Activated CD4-positive, alpha-beta T cell treated with anti-CD3 and anti-CD28 coated beads, Interleukin-10, Interleukin-2, amounts not matched to agents 100 ng/mL and 50 ng/mL, durations not matched to agents 16 hours and 8 hours (primary cell): ENCODE measurements around the gene LTA4H.

Experiments
- DNase-seq: peaks from one replicate; pipeline ENCODE4 v3.0.0-alpha.2; 2020

Gene LTA4H

GRCh38 chr12:96033549-96034389 lies 1.6 kb downstream of the LTA4H start:
- DNase-seq, result no peak

GRCh38 chr12:96029826-96030225 lies 5.6 kb downstream of the LTA4H start:
- no peak for DNase-seq

GRCh38 chr12:96028538-96028937 lies 6.8 kb downstream of the LTA4H start:
- DNase-seq, result peak; percentile 47

GRCh38 chr12:96026331-96026730 lies 9.1 kb downstream of the LTA4H start:
- DNase-seq, result no peak

DNA sequence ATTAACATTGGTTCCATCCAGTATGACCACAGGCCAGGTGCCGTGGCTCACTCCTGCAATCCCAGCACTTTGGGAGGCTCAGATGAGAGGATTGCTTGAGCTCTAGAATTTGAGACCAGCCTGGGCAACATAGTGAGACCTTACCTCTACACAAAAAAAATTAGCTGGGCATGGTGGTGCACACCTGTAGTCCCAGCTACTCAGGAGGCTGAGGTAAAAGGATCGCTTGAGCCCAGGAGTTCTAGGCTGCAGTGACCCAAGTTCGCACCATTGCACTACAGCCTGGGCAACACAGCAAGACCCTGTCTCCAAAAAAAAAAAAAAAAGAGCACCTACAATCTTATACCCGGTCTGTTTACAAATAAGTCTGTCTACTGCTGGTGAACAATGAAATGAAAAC lies 9.9 kb downstream of the LTA4H start:
- DNase-seq, result no peak

GRCh38 chr12:96020314-96021003 lies 14.9 kb downstream of the LTA4H start:
- DNase-seq, result no peak

DNA sequence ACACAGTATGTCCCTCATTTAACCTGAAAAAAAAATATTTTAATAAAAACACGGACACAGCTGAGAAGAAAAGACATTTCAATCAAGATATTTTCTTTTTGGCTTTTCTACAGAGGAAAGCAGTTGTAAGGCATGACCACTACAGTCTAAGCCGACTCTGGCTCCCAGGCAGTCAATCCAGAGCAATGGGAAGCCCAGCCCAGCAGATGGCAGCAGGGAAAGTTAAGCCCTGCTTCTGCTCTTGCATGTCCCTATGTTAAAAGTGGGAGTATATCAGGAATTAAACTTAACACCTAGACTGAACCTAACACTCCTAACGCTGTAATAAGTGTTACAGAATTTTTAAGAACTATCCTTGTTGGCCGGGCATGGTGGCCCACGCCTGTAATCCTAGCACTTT lies 19.7 kb downstream of the LTA4H start:
- DNase-seq, result no peak

DNA sequence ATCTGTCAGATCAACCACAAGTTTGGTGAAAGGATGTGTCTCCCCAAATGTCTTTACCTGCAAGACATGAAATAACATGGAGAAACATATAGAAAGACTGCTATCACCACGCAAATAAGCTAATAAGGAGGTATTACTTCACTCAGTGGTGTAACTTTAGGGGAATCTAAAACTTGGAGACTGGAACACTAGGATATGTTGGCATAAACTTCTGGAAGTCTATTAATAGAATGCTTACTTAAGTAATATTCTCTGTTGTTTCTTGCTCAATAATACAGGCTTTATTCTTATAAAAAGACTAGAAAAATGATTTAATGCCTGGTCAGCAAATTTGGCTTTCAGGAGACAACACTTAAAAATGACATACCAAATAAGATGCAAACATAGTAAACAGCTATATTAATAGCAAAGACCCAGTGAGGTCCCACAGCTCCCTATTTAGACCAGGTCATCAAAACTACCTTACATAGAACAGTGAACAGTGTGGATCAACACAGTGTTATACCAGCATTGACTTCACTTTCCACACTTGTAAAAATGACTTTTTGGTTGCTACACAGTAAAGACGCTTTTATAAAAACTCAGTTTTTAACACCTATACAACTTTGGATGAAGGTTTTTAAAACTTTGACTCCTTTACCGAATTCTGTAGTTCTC lies 20.3 kb downstream of the LTA4H start:
- no peak for DNase-seq

- DNase-seq, result no peak
These were observed 27.7 kb downstream of the LTA4H start for GRCh38 chr12:96007729-96008128.

GRCh38 chr12:96006727-96007126 lies 28.7 kb downstream of the LTA4H start:
- DNase-seq, result no peak

- no peak for DNase-seq
These were observed 34.5 kb downstream of the LTA4H start for GRCh38 chr12:96000858-96001257.

GRCh38 chr12:95999484-95999883 lies 35.9 kb downstream of the LTA4H start:
- DNase-seq, result no peak

DNA sequence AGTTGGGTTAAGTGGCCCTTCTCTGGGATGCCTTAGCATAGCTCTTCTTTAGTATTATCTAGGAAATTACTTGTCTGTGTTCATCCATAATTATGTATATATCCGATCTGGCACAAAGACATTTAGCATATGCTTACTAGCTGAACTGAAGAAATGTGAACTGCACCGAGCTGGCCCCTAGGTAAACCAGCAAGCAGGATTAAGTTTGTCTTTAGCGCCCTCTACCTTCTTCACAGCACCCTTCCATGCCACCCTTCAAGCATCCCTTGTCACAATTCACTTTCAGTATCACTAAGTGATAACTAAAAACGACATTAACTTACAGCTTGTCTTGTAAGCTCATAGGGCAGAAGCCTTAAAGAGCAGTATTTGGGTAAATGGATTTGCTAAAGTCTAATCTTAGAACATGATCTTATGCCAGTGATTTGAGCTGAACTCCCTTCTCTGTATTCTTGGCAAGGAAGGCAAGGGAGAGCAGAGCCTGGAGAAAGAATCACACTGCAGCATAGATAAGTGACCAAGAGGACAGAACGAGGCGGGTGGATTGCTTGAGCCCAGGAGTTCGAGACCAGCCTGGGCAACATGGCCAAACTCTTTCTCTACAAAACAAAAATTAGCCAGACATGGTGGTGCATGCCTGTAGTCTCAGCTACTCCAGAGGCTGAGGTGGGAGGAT lies 36.6 kb downstream of the LTA4H start:
- DNase-seq, result peak; percentile 87

- peak; percentile 77 for DNase-seq
These were observed 37.4 kb downstream of the LTA4H start for GRCh38 chr12:95997911-95998510.

DNA sequence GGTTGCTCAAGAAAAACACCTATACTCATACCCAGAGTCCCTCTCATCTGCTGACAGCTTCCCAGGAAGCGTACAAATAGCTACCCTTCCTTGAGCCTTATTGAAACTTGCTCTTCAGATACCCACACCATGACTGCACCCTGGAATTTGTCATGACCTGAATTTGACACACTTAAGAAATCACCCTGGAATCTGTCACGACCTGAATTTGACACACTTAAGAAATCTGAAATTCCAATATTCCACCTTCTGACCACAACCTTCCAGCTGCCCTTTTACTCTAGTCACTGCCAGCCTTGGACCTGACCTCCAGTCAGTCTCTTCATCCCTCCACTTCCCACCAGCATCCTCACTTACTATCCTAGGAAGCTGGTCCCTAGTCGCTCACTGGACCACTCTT lies 38.1 kb downstream of the LTA4H start:
- no peak for DNase-seq

DNA sequence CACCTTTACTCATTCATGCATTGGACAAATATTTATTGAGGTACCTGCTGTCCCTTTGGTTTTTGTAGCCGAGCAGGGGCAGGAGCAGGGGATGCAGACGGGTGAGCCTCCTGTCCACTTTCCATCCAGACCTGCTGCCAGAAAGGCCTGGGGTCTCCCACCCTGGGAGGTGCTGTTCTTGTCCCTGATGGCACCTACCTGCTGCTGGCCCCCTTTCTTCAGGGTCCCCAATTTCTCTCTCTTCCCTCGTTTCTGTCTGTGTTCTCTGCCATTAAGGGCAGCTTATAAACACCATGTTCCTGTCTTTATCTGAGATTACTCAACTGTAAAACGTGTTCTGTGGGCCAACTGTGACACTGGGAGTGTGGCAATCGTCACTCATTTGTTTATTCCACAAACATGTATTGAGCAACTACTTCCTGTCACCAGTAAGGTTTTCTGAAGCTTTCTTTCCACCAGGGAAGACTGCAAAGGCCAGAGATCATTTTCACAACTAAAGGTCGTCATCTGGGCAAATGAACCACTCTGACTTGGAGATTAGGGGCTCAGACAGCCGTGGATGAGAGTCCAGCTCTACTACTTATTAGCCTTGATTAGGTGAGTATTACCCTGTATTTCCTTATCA lies 39.2 kb downstream of the LTA4H start, which contains the start of gene HAL:
HAL (minus strand) TSS at position 311 of the 625 bp plus-strand sequence. CDS start 434 bp downstream, outside the sequence.
- peak; percentile 31 for DNase-seq

GRCh38 chr12:95995238-95996031 lies 40.0 kb downstream of the LTA4H start:
- DNase-seq, result no peak

GRCh38 chr12:95994476-95994875 lies 40.9 kb downstream of the LTA4H start:
- no peak for DNase-seq

- DNase-seq, result no peak
These were observed 41.5 kb downstream of the LTA4H start for GRCh38 chr12:95993907-95994306.

- no peak for DNase-seq
These were observed 45.3 kb downstream of the LTA4H start for GRCh38 chr12:95990136-95990535.

DNA sequence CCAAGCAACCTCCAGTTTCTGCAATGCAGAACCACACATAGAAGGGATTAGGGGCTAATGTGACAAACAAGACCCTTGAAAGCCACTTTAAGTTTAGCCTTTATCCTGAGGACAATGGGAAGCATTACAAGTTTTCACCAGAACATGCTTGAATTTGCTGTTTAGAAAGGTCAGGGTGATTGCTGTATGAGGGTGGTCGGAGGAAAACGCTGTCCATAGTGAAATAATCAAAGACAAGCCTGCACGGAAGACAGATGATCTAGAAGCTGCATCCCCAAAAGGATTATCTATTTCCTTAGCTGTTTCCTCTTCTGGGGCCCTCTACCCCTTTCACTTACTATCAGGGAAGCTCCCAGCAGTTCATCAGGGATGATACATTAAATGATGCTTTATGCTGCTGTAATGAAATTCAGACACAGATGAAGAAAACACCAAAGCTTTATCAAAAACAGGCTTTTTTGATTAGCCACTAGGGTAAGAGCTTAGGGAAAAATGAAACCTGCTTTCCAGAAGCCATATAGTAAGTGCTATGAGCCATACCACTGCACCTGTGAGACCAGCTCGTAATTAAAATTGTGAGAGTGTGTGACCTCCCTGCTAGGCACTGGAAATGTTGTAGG lies 45.8 kb downstream of the LTA4H start:
- no peak for DNase-seq
